ENCODE results near the gene SYMPK.

Gene SYMPK

DNA sequence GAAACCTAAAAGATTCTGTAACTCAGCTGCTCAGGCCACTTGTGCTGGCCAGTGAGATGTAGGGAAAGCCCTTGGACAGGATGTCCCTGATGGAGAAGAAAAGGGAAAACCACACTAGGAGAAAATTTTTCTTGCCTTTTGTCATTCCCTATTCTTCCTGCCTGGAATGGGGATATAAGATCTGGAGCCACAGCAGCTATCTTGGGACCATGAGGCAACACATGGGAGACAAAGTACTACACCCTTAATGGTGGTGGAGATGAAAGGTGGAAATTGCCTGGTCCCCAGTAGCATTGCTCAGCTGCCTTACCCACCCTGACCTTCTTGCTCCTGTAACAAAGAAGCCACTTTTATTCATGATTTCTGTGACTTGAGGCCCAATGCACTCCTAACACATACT is 57.2 kb downstream of the SYMPK start:
- Histone ChIP-seq H3K9me3 (ENCODE audit: insufficient read depth, low read depth, low read length) (peaks cover 2% of the 10 kb centered on the region), H3K9ac (ENCODE audit: low read length) (no peak overlapping the region), H3K79me1 (ENCODE audit: low read length) (peaks cover 3% of the 10 kb centered on the region), H3K79me2 (ENCODE audit: control insufficient read depth, insufficient read depth, low read length, poor library complexity) (no peaks in the 10 kb centered on the region), H3K36me3 (ENCODE audit: control insufficient read depth in 1 of 2, insufficient read depth in 2 of 2, low read length in 2 of 2) (no peaks in the 10 kb centered on the region), H3K14ac (ENCODE audit: low read length) (no peak overlapping the region), H2BK120ac (ENCODE audit: insufficient read depth, low read length, poor library complexity) (no peak overlapping the region), H4K8ac (ENCODE audit: low read depth, low read length) (no peak overlapping the region), H3K23ac (ENCODE audit: low read length) (no peak overlapping the region), H3K4ac (ENCODE audit: low read depth, low read length) (no peak overlapping the region), H3K4me1 (ENCODE audit: control insufficient read depth in 1 of 2, insufficient read depth in 2 of 2, low read length in 2 of 2) (peaks cover 3 to 5% of the 10 kb centered on the region in 2 experiments), H2AK5ac (ENCODE audit: low read length) (no peak overlapping the region), H3K27ac (ENCODE audit: low read depth, low read length) (no peak overlapping the region), H2BK5ac (ENCODE audit: low read depth, low read length, poor library complexity) (no peak overlapping the region), H2AFZ (ENCODE audit: insufficient read depth, low read length, poor library complexity) (no peak overlapping the region), H2BK12ac (ENCODE audit: low read length) (no peak overlapping the region), H3K18ac (ENCODE audit: low read length) (no peak overlapping the region), H3K27me3 (ENCODE audit: insufficient read depth, low read length) (no peaks in the 10 kb centered on the region), H4K12ac (ENCODE audit: low read depth, low read length) (no peak overlapping the region), H3K4me2 (ENCODE audit: low read length) (no peak overlapping the region), H3K4me3 (ENCODE audit: low read depth, low read length) (no peak overlapping the region), H4K91ac (ENCODE audit: low read depth, low read length) (no peak overlapping the region)
- no peak for DNase-seq

DNA sequence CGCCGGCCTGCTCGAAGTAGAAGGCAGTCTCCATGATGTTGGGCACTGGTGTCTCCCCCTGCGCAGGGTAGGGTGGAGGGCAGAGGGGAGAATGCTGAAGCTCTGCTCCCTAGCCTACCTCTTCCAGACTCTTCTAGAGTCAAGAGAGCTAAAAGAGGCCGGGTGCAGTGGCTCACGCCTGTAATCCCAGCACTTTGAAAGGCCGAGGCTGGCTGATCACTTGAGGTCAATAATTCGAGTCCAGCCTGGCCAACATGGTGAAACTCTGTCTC is 58.1 kb downstream of the SYMPK start:
- Histone ChIP-seq H2BK5ac (ENCODE audit: low read depth, low read length, poor library complexity) (no peak overlapping the region), H3K36me3 (ENCODE audit: control insufficient read depth in 1 of 2, insufficient read depth in 2 of 2, low read length in 2 of 2) (no peaks in the 10 kb centered on the region), H3K23ac (ENCODE audit: low read length) (no peak overlapping the region), H4K12ac (ENCODE audit: low read depth, low read length) (no peak overlapping the region), H2BK120ac (ENCODE audit: insufficient read depth, low read length, poor library complexity) (no peak overlapping the region), H2AK5ac (ENCODE audit: low read length) (no peak overlapping the region), H4K91ac (ENCODE audit: low read depth, low read length) (no peak overlapping the region), H3K18ac (ENCODE audit: low read length) (no peak overlapping the region), H2BK12ac (ENCODE audit: low read length) (no peak overlapping the region), H3K14ac (ENCODE audit: low read length) (no peak overlapping the region), H3K79me1 (ENCODE audit: low read length) (no peaks in the 10 kb centered on the region), H3K79me2 (ENCODE audit: control insufficient read depth, insufficient read depth, low read length, poor library complexity) (no peaks in the 10 kb centered on the region), H3K4me1 (ENCODE audit: control insufficient read depth in 1 of 2, insufficient read depth in 2 of 2, low read length in 2 of 2) (peaks cover 4 to 9% of the 10 kb centered on the region in 2 experiments), H3K27ac (ENCODE audit: low read depth, low read length) (no peak overlapping the region), H2AFZ (ENCODE audit: insufficient read depth, low read length, poor library complexity) (no peak overlapping the region), H3K4ac (ENCODE audit: low read depth, low read length) (no peak overlapping the region), H3K4me2 (ENCODE audit: low read length) (no peak overlapping the region), H3K9ac (ENCODE audit: low read length) (no peak overlapping the region), H4K8ac (ENCODE audit: low read depth, low read length) (no peak overlapping the region), H3K27me3 (ENCODE audit: insufficient read depth, low read length) (no peaks in the 10 kb centered on the region), H3K4me3 (ENCODE audit: low read depth, low read length) (no peak overlapping the region), H3K9me3 (ENCODE audit: insufficient read depth, low read depth, low read length) (no peaks in the 10 kb centered on the region)
- DNase-seq = no peak
- no CpG with 5 or more reads among the region's 8 CpGs for WGBS (ENCODE audit: extremely low coverage, insufficient coverage, insufficient read length)

DNA sequence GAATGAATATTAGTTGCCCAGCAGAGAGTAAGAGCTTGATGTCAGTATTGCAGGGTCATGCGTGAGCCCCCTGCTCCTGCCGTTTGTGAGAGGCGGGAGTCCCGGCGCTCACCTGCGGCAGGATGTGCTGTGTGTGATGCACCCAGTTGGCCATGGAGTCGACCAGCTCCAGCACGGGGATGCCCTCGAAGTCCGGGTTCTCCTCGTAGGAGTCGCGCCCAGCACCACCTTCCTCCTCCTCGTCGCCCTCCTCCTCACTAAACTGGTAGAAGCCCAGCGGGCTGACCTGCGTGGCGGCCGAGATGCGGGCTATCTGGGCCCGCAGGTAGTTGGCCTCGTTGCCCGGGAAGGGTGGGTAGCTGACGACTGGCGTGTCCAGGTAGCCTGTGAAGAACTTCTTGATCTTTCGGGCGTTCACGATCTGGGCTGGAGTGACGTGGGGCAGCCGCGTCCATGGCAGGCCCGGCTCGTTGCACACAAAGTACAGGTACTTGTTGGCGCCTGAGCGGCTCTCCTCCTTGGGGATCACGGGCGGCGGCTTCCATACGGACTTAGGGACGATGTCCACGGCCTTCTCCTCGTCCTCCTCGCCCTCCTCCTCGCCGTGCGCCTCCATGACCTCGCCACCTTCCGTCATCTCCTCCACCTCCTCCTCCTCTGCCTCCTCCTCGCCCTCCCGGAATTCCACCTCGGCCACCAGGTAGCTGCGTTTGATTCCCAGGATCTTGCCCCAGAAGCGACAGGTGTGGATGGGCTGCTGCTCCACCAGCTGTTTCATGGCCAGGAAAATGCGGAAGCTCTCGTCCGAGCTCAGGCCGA is 58.6 kb downstream of the SYMPK start:
- Histone ChIP-seq H4K8ac (ENCODE audit: low read depth, low read length) (no peak overlapping the region), H3K27me3 (ENCODE audit: insufficient read depth, low read length) (no peaks in the 10 kb centered on the region), H3K79me2 (ENCODE audit: control insufficient read depth, insufficient read depth, low read length, poor library complexity) (no peaks in the 10 kb centered on the region)

DNA sequence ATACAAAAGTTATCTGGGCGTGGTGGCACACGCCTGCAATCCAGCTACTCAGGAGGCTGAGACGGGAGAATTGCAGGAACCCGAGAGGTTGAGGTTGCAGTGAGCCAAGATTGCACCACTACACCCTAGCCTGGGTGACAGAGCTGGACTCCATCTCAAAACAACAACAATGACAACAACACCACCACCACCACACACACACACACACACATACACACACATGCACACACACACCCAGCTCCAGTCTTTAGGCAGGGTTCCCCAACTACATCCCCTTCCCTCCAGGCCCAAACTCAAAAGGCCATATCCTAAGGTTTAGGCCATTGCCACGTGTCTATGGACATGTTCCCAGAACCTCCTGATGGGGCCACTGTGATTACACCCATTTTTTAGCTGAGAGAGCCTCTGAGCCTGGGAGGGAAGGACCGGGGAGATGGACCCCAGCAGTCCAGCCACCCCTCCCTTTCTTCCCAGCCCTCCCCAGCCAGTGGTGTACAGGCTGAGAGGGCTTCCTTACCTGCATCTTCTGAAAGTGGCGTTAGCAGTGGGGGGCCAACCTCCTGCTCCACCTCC is 61.3 kb downstream of the SYMPK start:
- no peak overlapping the region for H3K4ac ChIP-seq (ENCODE audit: low read depth, low read length)
- no peaks in the 10 kb centered on the region for H3K79me2 ChIP-seq (ENCODE audit: control insufficient read depth, insufficient read depth, low read length, poor library complexity)
- H3K23ac ChIP-seq (ENCODE audit: low read length) = no peak overlapping the region
- H3K27ac ChIP-seq (ENCODE audit: low read depth, low read length) = no peak overlapping the region
- no peak overlapping the region for H2BK12ac ChIP-seq (ENCODE audit: low read length)
- H2BK5ac ChIP-seq (ENCODE audit: low read depth, low read length, poor library complexity) = no peak overlapping the region
- no peak overlapping the region for H3K4me3 ChIP-seq (ENCODE audit: low read depth, low read length)
- H2AFZ ChIP-seq (ENCODE audit: insufficient read depth, low read length, poor library complexity) = no peak overlapping the region
- H3K36me3 ChIP-seq (ENCODE audit: control insufficient read depth in 1 of 2, insufficient read depth in 2 of 2, low read length in 2 of 2) = no peaks in the 10 kb centered on the region
- no peak overlapping the region for H3K4me2 ChIP-seq (ENCODE audit: low read length)
- WGBS (ENCODE audit: extremely low coverage, insufficient coverage, insufficient read length) = no CpG with 5 or more reads among the region's 7 CpGs
- no peak overlapping the region for H4K12ac ChIP-seq (ENCODE audit: low read depth, low read length)
- no peaks in the 10 kb centered on the region for H3K27me3 ChIP-seq (ENCODE audit: insufficient read depth, low read length)
- H2BK120ac ChIP-seq (ENCODE audit: insufficient read depth, low read length, poor library complexity) = no peak overlapping the region
- H4K91ac ChIP-seq (ENCODE audit: low read depth, low read length) = no peak overlapping the region
- H3K18ac ChIP-seq (ENCODE audit: low read length) = no peak overlapping the region
- no peak for DNase-seq
- no peak overlapping the region for H3K14ac ChIP-seq (ENCODE audit: low read length)
- H3K79me1 ChIP-seq (ENCODE audit: low read length) = no peaks in the 10 kb centered on the region
- H3K9me3 ChIP-seq (ENCODE audit: insufficient read depth, low read depth, low read length) = no peaks in the 10 kb centered on the region
- peaks cover 0 to 10% of the 10 kb centered on the region in 2 experiments for H3K4me1 ChIP-seq (ENCODE audit: control insufficient read depth in 1 of 2, insufficient read depth in 2 of 2, low read length in 2 of 2)
- no peak overlapping the region for H4K8ac ChIP-seq (ENCODE audit: low read depth, low read length)
- no peak overlapping the region for H2AK5ac ChIP-seq (ENCODE audit: low read length)
- no peak overlapping the region for H3K9ac ChIP-seq (ENCODE audit: low read length)

More for the DNA sequence above, 58.6 kb downstream of the SYMPK start:
- WGBS (ENCODE audit: extremely low coverage, insufficient coverage, insufficient read length) = no CpG with 5 or more reads among the region's 57 CpGs
- Histone ChIP-seq H3K79me1 (ENCODE audit: low read length) (no peaks in the 10 kb centered on the region), H2BK5ac (ENCODE audit: low read depth, low read length, poor library complexity) (no peak overlapping the region), H3K23ac (ENCODE audit: low read length) (no peak overlapping the region), H2BK120ac (ENCODE audit: insufficient read depth, low read length, poor library complexity) (no peak overlapping the region), H3K9me3 (ENCODE audit: insufficient read depth, low read depth, low read length) (no peaks in the 10 kb centered on the region), H3K4me2 (ENCODE audit: low read length) (no peak overlapping the region), H2AFZ (ENCODE audit: insufficient read depth, low read length, poor library complexity) (no peak overlapping the region), H3K27ac (ENCODE audit: low read depth, low read length) (no peak overlapping the region), H4K12ac (ENCODE audit: low read depth, low read length) (no peak overlapping the region), H3K4me1 (ENCODE audit: control insufficient read depth in 1 of 2, insufficient read depth in 2 of 2, low read length in 2 of 2) (peaks cover 0 to 8% of the 10 kb centered on the region in 2 experiments), H3K9ac (ENCODE audit: low read length) (no peak overlapping the region), H4K91ac (ENCODE audit: low read depth, low read length) (no peak overlapping the region), H3K14ac (ENCODE audit: low read length) (no peak overlapping the region), H2BK12ac (ENCODE audit: low read length) (no peak overlapping the region), H3K4me3 (ENCODE audit: low read depth, low read length) (no peak overlapping the region), H2AK5ac (ENCODE audit: low read length) (no peak overlapping the region), H3K4ac (ENCODE audit: low read depth, low read length) (no peak overlapping the region), H3K18ac (ENCODE audit: low read length) (no peak overlapping the region), H3K36me3 (ENCODE audit: control insufficient read depth in 1 of 2, insufficient read depth in 2 of 2, low read length in 2 of 2) (no peaks in the 10 kb centered on the region)
- DNase-seq = peak in 1 of 2 donors; percentile 31
